GM12892 (cell line): ENCODE data around the gene ANAPC2.
A peak's percentile ranks its signal among the peaks of the same experiment; 100 is the strongest.

ENCODE experiments used
- DNase-seq: peaks from one replicate; pipeline ENCODE4 v3.0.0; 2011; ENCODE audit not compliant: insufficient read length
- FAIRE-seq: peaks from 2 replicates; lab custom pipeline; 2011; peaks lifted over from hg19 to GRCh38; lab: Jason Lieb, UNC
- POLR2A ChIP-seq: IDR thresholded peaks from 2 replicates; pipeline ENCODE4 v1.6.1; 2011; ENCODE audit warnings: low read depth, low read length, control low read depth
- POLR2AphosphoS5 ChIP-seq: IDR thresholded peaks from 2 replicates; pipeline ENCODE4 v1.6.1; 2011; ENCODE audit warnings: low read depth, low read length, control low read depth
- TAF1 ChIP-seq: IDR thresholded peaks from 2 replicates; pipeline ENCODE4 v1.6.1; 2011; ENCODE audit warnings: low read depth, mild to moderate bottlenecking, control low read depth, low read length, borderline replicate concordance

The ANAPC2 gene

GRCh38 chr9:137184881-137185660 lies 3.3 kb downstream of the ANAPC2 start:
- no peak for FAIRE-seq
- TF ChIP-seq POLR2A, result no peak
- no peak for TF ChIP-seq POLR2AphosphoS5
- no peak for TF ChIP-seq TAF1
- no peak for DNase-seq

DNA sequence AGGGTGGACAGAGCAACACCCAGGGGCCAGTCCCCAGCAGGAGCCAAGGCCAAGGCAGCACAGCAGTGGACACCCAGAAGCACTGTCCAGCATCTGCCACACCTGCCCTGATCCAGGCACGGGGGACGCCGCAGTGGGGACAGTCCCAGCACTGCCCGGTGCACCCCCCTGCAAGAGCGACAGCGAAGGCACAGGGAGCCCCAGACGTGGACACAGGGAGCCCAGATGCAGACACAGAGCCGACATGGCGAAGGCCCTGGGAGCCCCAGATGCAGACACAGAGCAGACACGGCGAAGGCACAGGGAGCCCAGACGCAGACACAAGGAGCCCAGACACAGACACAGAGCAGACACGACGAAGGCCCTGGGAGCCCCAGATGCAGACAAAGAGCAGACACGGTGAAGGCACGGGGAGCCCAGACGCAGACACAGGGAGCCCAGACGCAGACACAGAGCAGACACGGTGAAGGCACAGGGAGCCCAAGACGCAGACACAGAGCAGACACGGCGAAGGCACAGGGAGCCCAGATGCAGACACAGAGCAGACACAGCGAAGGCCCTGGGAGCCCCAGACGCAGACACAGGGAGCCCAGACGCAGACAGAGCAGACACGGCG lies 4.3 kb downstream of the ANAPC2 start:
- TF ChIP-seq POLR2A (no peak), POLR2AphosphoS5 (no peak), TAF1 (no peak)
- no peak for DNase-seq
- no peak for FAIRE-seq

DNA sequence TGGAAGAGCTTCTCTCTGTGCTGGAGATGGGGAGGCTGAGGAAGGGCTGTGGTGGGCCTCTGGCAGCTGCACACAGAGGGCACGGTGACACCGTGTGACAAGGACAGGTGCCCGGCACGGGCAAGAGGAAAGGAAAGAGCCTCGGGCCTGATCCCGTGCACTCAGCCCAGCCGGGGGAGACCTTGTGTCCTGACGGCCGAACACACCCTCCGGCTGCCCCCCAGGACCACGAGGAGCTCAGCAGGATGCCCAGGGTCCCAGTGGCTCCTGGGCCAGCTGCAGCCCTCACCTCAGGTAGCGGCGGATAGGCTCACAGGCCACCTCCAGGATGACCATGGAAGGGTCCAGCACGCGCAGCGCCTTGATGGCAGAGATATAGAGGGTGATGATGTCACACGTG lies 5.5 kb downstream of the ANAPC2 start:
- no peak for DNase-seq
- TF ChIP-seq POLR2A (no peak), POLR2AphosphoS5 (no peak), TAF1 (no peak)
- FAIRE-seq, result no peak

DNA sequence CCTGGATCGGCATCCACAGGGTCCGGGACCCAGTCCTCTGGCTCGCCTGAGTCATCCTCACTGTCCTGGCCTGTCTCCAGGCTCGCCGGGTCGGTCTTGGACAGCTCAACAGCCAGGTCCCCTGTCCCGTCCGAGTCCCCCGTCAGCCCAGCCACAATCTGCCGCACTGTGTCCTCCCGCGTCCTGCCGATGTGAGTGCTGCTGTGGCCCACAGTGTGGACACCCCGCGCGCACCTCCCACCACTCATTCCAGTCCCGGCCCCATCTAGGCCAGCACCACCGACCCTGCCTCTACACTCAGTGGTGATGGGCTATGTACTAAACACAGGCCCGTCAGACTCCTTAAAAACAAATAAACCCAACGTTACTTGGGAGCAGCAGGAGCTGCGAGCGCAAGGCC lies 6.7 kb downstream of the ANAPC2 start:
- DNase-seq (no peak), FAIRE-seq (no peak)
- no peak for TF ChIP-seq TAF1
- no peak for TF ChIP-seq POLR2A
- TF ChIP-seq POLR2AphosphoS5, result no peak

- no peak for DNase-seq
- no peak for TF ChIP-seq TAF1
- no peak for FAIRE-seq
Measured at GRCh38 chr9:137180491-137180890, 7.9 kb downstream of the ANAPC2 start.

- no peak for FAIRE-seq
- TF ChIP-seq POLR2AphosphoS5, result no peak
- TF ChIP-seq POLR2A, result no peak
- no peak for TF ChIP-seq TAF1
- no peak for DNase-seq
Measured at GRCh38 chr9:137179761-137180160, 8.6 kb downstream of the ANAPC2 start.

DNA sequence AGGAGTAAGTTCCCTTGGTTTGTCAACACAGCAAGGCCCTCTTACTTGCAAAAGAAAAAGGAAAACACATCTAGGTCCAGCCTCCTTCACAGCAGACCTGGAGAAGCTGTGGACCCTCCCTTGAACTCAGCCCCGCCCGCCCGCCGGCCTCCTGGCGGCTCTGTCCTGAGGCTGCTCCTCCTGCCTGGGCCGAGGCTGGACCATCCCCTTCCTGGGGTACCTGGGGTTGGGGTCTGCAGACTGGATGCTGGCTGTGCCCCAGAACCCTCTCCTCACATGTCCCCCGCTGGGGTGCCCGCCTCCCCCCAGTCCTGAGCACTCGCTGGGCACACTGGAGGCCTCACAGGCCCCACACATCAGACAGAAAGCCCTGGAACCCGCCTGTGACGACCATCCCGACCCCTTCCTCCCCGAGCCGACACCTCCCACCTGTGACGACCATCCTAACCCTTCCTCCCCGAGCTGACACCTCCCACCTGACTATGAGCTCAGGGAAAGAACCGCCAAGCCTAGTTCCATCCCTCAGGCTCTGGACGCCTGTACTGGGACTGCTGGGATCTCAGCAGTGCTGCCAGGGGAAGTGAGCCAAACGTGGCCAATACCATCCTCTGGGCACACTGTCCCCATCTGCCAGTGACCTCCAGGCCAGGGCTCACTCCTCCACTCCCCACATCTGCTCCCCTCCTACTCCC lies 9.3 kb downstream of the ANAPC2 start:
- no peak for DNase-seq
- TF ChIP-seq TAF1, result no peak
- TF ChIP-seq POLR2A, result no peak
- TF ChIP-seq POLR2AphosphoS5, result no peak
- no peak for FAIRE-seq

- DNase-seq (no peak), FAIRE-seq (no peak)
- TF ChIP-seq POLR2A, result no peak
- no peak for TF ChIP-seq TAF1
- TF ChIP-seq POLR2AphosphoS5, result no peak
Measured at GRCh38 chr9:137178201-137178938, 10.0 kb downstream of the ANAPC2 start.

- TF ChIP-seq POLR2AphosphoS5, result peak; percentile 44; the same call in 1 of the 2 replicates
- no peak for TF ChIP-seq TAF1
- DNase-seq (no peak), FAIRE-seq (peak; percentile 77)
Measured at GRCh38 chr9:137176302-137177182, 11.8 kb downstream of the ANAPC2 start.

DNA sequence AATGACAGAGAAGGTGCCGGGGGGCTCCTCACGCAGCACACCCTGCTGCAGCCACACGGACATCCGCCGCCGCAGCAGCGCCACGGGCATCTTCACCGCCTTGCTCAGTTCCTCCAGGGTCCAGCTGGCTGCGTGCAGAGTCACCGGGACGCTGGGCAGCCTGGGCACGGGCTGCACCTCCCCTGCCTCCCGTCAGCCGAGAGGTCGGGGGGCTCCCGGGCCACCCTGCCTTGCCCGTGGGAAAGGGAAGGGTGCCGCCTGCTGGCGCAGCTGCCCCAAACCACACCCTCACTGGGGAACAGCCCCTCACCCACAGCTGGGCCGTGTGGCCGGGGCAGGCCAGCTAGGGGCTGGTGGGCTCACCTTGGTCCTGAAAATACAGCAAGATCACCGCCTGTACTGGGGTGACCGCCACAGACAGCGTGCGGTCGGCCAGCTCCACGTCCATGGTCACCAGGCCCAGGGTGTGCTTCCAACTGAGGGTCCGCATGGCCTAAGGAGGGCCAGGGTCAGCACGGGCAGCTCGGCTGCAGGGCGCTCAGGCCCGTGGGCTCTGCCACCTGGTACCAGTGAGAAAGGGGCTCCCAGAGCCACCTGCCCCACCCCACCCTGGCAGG lies 12.9 kb downstream of the ANAPC2 start:
- FAIRE-seq, result no peak
- no peak for DNase-seq
- TF ChIP-seq POLR2AphosphoS5 (no peak), TAF1 (no peak), POLR2A (no peak; the same call in 1 of the 2 replicates)
